ENCODE measurements around the gene CENPU. TPM values are rescaled to one million over a fixed set of nuclear protein-coding genes. Genes with fewer than 3 reads are reported as not detected.
A peak's percentile ranks its signal among the peaks of the same experiment; 100 is the strongest.
"Not testable (repeated sequence)": the region's sequence is repeated elsewhere in the genome, so short reads cannot be mapped to it uniquely, and the experiment has no call there.

The CENPU gene
- 10 to 100 TPM; 71.9 to 74.7 TPM for total RNA-seq

- peak; percentile 94 for ATAC-seq
- H3K9me3 Mint-ChIP-seq (ENCODE audit: low read depth), result no peaks in the 10 kb centered on the region
These were observed at the start of gene CENPU for GRCh38 chr4:184733654-184734524. Gene CENPU, minus strand, starts transcription at chr4:184734096. Its CDS starts 34 bp downstream, at chr4:184734062.

GRCh38 chr4:184782731-184783373, 49.0 kb upstream of the CENPU start:
- H3K27ac Mint-ChIP-seq, result no peak overlapping the region
- peaks cover 13% of the 10 kb centered on the region for H3K36me3 Mint-ChIP-seq
- ATAC-seq (no peak), DNase-seq (no peak)
- H3K9me3 Mint-ChIP-seq (ENCODE audit: low read depth), result no peaks in the 10 kb centered on the region
- no peak overlapping the region for H3K4me3 Mint-ChIP-seq
- H3K4me1 Mint-ChIP-seq, result no peaks in the 10 kb centered on the region
- no peaks in the 10 kb centered on the region for H3K27me3 Mint-ChIP-seq
- CTCF ChIA-PET, result interaction anchor here (0.7 kb wide), 1 partner anchor 24 kb away, joined by 3 read pairs; no protein-coding TSS in a partner anchor

More at GRCh38 chr4:184733654-184734524, at the start of gene CENPU:
- DNase-seq, result peak; percentile 97
- H3K4me1 Mint-ChIP-seq, result peaks cover 43% of the 10 kb centered on the region
- H3K27ac Mint-ChIP-seq, result peak within 1 kb of the TSS; percentile 92
- peak within 1 kb of the TSS; percentile 95 for H3K4me3 Mint-ChIP-seq
- H3K27me3 Mint-ChIP-seq, result no peaks in the 10 kb centered on the region
- peaks cover 34% of the 10 kb centered on the region for H3K36me3 Mint-ChIP-seq
- CTCF ChIA-PET, result interaction anchor here (0.6 to 3.4 kb wide), 17 partner anchors 12 to 1816 kb away, joined by 3 to 24 read pairs (median 5); partner anchors contain the start of genes CASP3 and PRIMPOL

- ATAC-seq; H3K4me1 Mint-ChIP-seq; H3K9me3 Mint-ChIP-seq (ENCODE audit: low read depth); H3K27ac Mint-ChIP-seq; DNase-seq; H3K36me3 Mint-ChIP-seq; CTCF ChIA-PET; H3K4me3 Mint-ChIP-seq; H3K27me3 Mint-ChIP-seq: not testable (repeated sequence)
These were observed 45.3 kb upstream of the CENPU start for GRCh38 chr4:184779160-184779559.

GRCh38 chr4:184778325-184778724, 44.4 kb upstream of the CENPU start:
- no peaks in the 10 kb centered on the region for H3K9me3 Mint-ChIP-seq (ENCODE audit: low read depth)
- no peak overlapping the region for H3K27ac Mint-ChIP-seq
- H3K36me3 Mint-ChIP-seq, result peaks cover 9% of the 10 kb centered on the region
- no peaks in the 10 kb centered on the region for H3K4me1 Mint-ChIP-seq
- DNase-seq, result no peak
- H3K27me3 Mint-ChIP-seq, result no peaks in the 10 kb centered on the region
- no peak overlapping the region for H3K4me3 Mint-ChIP-seq
- CTCF ChIA-PET, result no interaction called here
- no peak for ATAC-seq

- Mint-ChIP-seq H3K27ac (no peak overlapping the region), H3K4me1 (no peaks in the 10 kb centered on the region), H3K36me3 (peaks cover 7% of the 10 kb centered on the region), H3K27me3 (no peaks in the 10 kb centered on the region), H3K4me3 (no peak overlapping the region), H3K9me3 (ENCODE audit: low read depth) (no peaks in the 10 kb centered on the region)
- CTCF ChIA-PET, result no interaction called here
- ATAC-seq (no peak), DNase-seq (no peak)
These were observed 42.9 kb upstream of the CENPU start for GRCh38 chr4:184776821-184777220.

GRCh38 chr4:184775854-184776555, 42.1 kb upstream of the CENPU start:
- H3K27me3 Mint-ChIP-seq, result no peaks in the 10 kb centered on the region
- no peaks in the 10 kb centered on the region for H3K9me3 Mint-ChIP-seq (ENCODE audit: low read depth)
- DNase-seq (no peak), ATAC-seq (no peak)
- H3K36me3 Mint-ChIP-seq, result peaks cover 7% of the 10 kb centered on the region
- no peak overlapping the region for H3K4me3 Mint-ChIP-seq
- H3K27ac Mint-ChIP-seq, result no peak overlapping the region
- no peaks in the 10 kb centered on the region for H3K4me1 Mint-ChIP-seq
- CTCF ChIA-PET, result no interaction called here

- CTCF ChIA-PET, result interaction anchor here (1.2 kb wide), 1 partner anchor 28 kb away, joined by 3 read pairs; no protein-coding TSS in a partner anchor
- no peaks in the 10 kb centered on the region for H3K9me3 Mint-ChIP-seq (ENCODE audit: low read depth)
- ATAC-seq (no peak), DNase-seq (no peak)
- H3K27me3 Mint-ChIP-seq, result no peaks in the 10 kb centered on the region
- H3K27ac Mint-ChIP-seq, result no peak overlapping the region
- peaks cover 2% of the 10 kb centered on the region for H3K36me3 Mint-ChIP-seq
- H3K4me3 Mint-ChIP-seq, result no peak overlapping the region
- no peaks in the 10 kb centered on the region for H3K4me1 Mint-ChIP-seq
These were observed 40.3 kb upstream of the CENPU start for GRCh38 chr4:184774152-184774551.

- no peak overlapping the region for H3K4me3 Mint-ChIP-seq
- H3K27ac Mint-ChIP-seq, result no peak overlapping the region
- DNase-seq (no peak), ATAC-seq (no peak)
- no peaks in the 10 kb centered on the region for H3K27me3 Mint-ChIP-seq
- H3K4me1 Mint-ChIP-seq, result no peaks in the 10 kb centered on the region
- peaks cover 2% of the 10 kb centered on the region for H3K36me3 Mint-ChIP-seq
- CTCF ChIA-PET, result interaction anchor here (1.6 kb wide), 1 partner anchor 11 kb away, joined by 3 read pairs; no protein-coding TSS in a partner anchor
- H3K9me3 Mint-ChIP-seq (ENCODE audit: low read depth), result no peaks in the 10 kb centered on the region
These were observed 37.5 kb upstream of the CENPU start for GRCh38 chr4:184771416-184771815.

- DNase-seq (no peak), ATAC-seq (no peak)
- H3K9me3 Mint-ChIP-seq (ENCODE audit: low read depth), result no peaks in the 10 kb centered on the region
- CTCF ChIA-PET, result interaction anchor here (0.7 kb wide), 1 partner anchor 167 kb away, joined by 3 read pairs; no protein-coding TSS in a partner anchor
- no peaks in the 10 kb centered on the region for H3K4me1 Mint-ChIP-seq
- H3K27ac Mint-ChIP-seq, result no peak overlapping the region
- peaks cover 4% of the 10 kb centered on the region for H3K36me3 Mint-ChIP-seq
- H3K4me3 Mint-ChIP-seq, result no peak overlapping the region
- no peaks in the 10 kb centered on the region for H3K27me3 Mint-ChIP-seq
These were observed 35.4 kb upstream of the CENPU start for GRCh38 chr4:184769141-184769765.

GRCh38 chr4:184768296-184768695, 34.4 kb upstream of the CENPU start:
- DNase-seq, result no peak
- ATAC-seq, result no peak
- Mint-ChIP-seq H3K9me3 (ENCODE audit: low read depth) (no peaks in the 10 kb centered on the region), H3K36me3 (peaks cover 4% of the 10 kb centered on the region), H3K4me3 (no peak overlapping the region), H3K27me3 (no peaks in the 10 kb centered on the region), H3K27ac (no peak overlapping the region), H3K4me1 (no peaks in the 10 kb centered on the region)
- CTCF ChIA-PET, result no interaction called here

GRCh38 chr4:184766446-184766845, 32.5 kb upstream of the CENPU start:
- DNase-seq (no peak), ATAC-seq (no peak)
- CTCF ChIA-PET, result no interaction called here
- Mint-ChIP-seq H3K27me3 (no peaks in the 10 kb centered on the region), H3K4me3 (no peak overlapping the region), H3K4me1 (peaks cover 12% of the 10 kb centered on the region), H3K36me3 (peaks cover 10% of the 10 kb centered on the region), H3K27ac (no peak overlapping the region), H3K9me3 (ENCODE audit: low read depth) (no peaks in the 10 kb centered on the region)

- no peak for DNase-seq
- ATAC-seq, result no peak
- peaks cover 16% of the 10 kb centered on the region for H3K4me1 Mint-ChIP-seq
- no peak overlapping the region for H3K27ac Mint-ChIP-seq
- no peaks in the 10 kb centered on the region for H3K9me3 Mint-ChIP-seq (ENCODE audit: low read depth)
- CTCF ChIA-PET, result interaction anchor here (1.1 kb wide), 1 partner anchor 20 kb away, joined by 4 read pairs; no protein-coding TSS in a partner anchor
- H3K36me3 Mint-ChIP-seq, result peaks cover 15% of the 10 kb centered on the region
- H3K4me3 Mint-ChIP-seq, result no peak overlapping the region
- H3K27me3 Mint-ChIP-seq, result no peaks in the 10 kb centered on the region
These were observed 31.8 kb upstream of the CENPU start for GRCh38 chr4:184765473-184766340.
